HG03066 (cell line): ENCODE results near the gene LMBR1.
"Not testable (repeated sequence)": the region's sequence is repeated elsewhere in the genome, so short reads cannot be mapped to it uniquely, and the experiment has no call there.

Source experiments
- ATAC-seq: cut with Tn5 transposase; IDR thresholded peaks from one replicate; pipeline ENCODE4 v1.9.1; 2021; ENCODE audit warnings: low read depth; ENCODE audit not compliant: unreplicated experiment

The LMBR1 gene

GRCh38 chr7:156665101-156665500 is 227.9 kb downstream of the LMBR1 start:
- ATAC-seq: no peak

GRCh38 chr7:156662277-156662676 is 230.7 kb downstream of the LMBR1 start:
- ATAC-seq: no peak

- ATAC-seq: no peak
Measured at GRCh38 chr7:156661637-156662036, 231.3 kb downstream of the LMBR1 start.

- no peak for ATAC-seq
Measured at GRCh38 chr7:156659961-156660360, 233.0 kb downstream of the LMBR1 start.

- no peak for ATAC-seq
Measured at GRCh38 chr7:156659203-156659602, 233.8 kb downstream of the LMBR1 start.

- ATAC-seq: no peak
Measured at GRCh38 chr7:156657681-156658080, 235.3 kb downstream of the LMBR1 start.

GRCh38 chr7:156656598-156656997 is 236.4 kb downstream of the LMBR1 start:
- no peak for ATAC-seq

- no peak for ATAC-seq
Measured at GRCh38 chr7:156655983-156656382, 237.0 kb downstream of the LMBR1 start.

GRCh38 chr7:156655251-156655650 is 237.7 kb downstream of the LMBR1 start:
- ATAC-seq: no peak

GRCh38 chr7:156654511-156655234 is 238.3 kb downstream of the LMBR1 start:
- no peak for ATAC-seq

- no peak for ATAC-seq
Measured at GRCh38 chr7:156652886-156653568, 240.0 kb downstream of the LMBR1 start.

GRCh38 chr7:156651474-156651873 is 241.5 kb downstream of the LMBR1 start:
- no peak for ATAC-seq

- ATAC-seq: no peak
Measured at GRCh38 chr7:156650042-156650441, 242.9 kb downstream of the LMBR1 start.

GRCh38 chr7:156647330-156647729 is 245.7 kb downstream of the LMBR1 start:
- ATAC-seq: not testable (repeated sequence)

- ATAC-seq: no peak
Measured at GRCh38 chr7:156642306-156643045, 250.5 kb downstream of the LMBR1 start.

GRCh38 chr7:156640949-156641485 is 252.0 kb downstream of the LMBR1 start:
- ATAC-seq: peak; percentile 58

- peak; percentile 75 for ATAC-seq
Measured at GRCh38 chr7:156640257-156640948, 252.6 kb downstream of the LMBR1 start, which contains the start of gene RNF32. Gene RNF32 (plus strand): TSS chr7:156640774. CDS start chr7:156643878, 3,104 bp downstream.

GRCh38 chr7:156639426-156640256 is 253.3 kb downstream of the LMBR1 start:
- ATAC-seq: peak; percentile 17

- no peak for ATAC-seq
Measured at GRCh38 chr7:156638443-156639077, 254.4 kb downstream of the LMBR1 start.
